GM18861 (cell line): ENCODE results near the gene EMP3.

Experiments
- ATAC-seq: cut with Tn5 transposase; IDR thresholded peaks from one replicate; pipeline ENCODE4 v1.9.1; 2021; ENCODE audit not compliant: unreplicated experiment

EMP3 gene

GRCh38 chr19:48373567-48373966 lies 48.2 kb downstream of the EMP3 start:
- ATAC-seq: no peak

DNA sequence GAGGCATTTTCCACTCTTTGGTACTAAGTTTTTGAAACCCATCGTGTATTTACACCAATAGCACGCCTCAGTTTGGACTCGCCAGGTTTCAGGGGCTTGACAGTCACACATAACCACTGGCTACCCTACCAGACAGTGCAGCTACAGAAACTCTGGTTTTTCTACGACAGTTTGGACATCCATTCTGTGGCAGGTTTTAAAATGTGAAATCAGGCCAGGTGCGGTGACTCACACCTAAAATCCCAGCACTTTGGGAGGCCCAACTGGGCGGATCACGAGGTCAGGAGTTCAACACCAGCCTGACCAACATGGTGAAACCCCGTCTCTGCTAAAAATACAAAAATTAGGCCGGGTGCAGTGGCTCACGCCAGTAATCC lies 52.8 kb downstream of the EMP3 start:
- ATAC-seq: no peak

- ATAC-seq: no peak
Measured at GRCh38 chr19:48379058-48379457, 53.7 kb downstream of the EMP3 start.
